ENCODE measurements around the gene ABHD12. TPM values are rescaled to one million over a fixed set of nuclear protein-coding genes. Genes with fewer than 3 reads are reported as not detected.
A peak's percentile ranks its signal among the peaks of the same experiment; 100 is the strongest.

ABHD12 gene
- total RNA-seq, 4 donors from 2014 or later, result 41.6 to 75.8 (median 52.3) TPM

- Histone ChIP-seq H3K4me1 (peaks cover 25% of the 10 kb centered on the region), H3K27me3 (no peaks in the 10 kb centered on the region), H3K9me3 (no peaks in the 10 kb centered on the region), H3K4me3 (no peak overlapping the region), H3K36me3 (peaks cover 72% of the 10 kb centered on the region), H3K27ac (no peak overlapping the region)
- no peak for DNase-seq (ENCODE audit: low spot score in 2 of 2)
- WGBS, result 83% methylated on average over 8 of the region's 9 CpGs
- no peak for TF ChIP-seq POLR2A (IDR thresholded peaks at IDR 0.05)
- no peak for TF ChIP-seq POLR2AphosphoS5 (IDR thresholded peaks at IDR 0.05)
- TF ChIP-seq CTCF (IDR thresholded peaks at IDR 0.05), result no peak
- no peak for TF ChIP-seq EP300 (IDR thresholded peaks at IDR 0.05)
Observed at GRCh38 chr20:25299806-25300205, 90.8 kb downstream of the ABHD12 start.

GRCh38 chr20:25297141-25297905 lies 93.3 kb downstream of the ABHD12 start:
- no peak for TF ChIP-seq EP300 (IDR thresholded peaks at IDR 0.05)
- no peak for TF ChIP-seq POLR2A (IDR thresholded peaks at IDR 0.05)
- 81% methylated on average over 7 of the region's 10 CpGs for WGBS
- no peak overlapping the region for H3K4me3 ChIP-seq
- no peaks in the 10 kb centered on the region for H3K9me3 ChIP-seq
- H3K27ac ChIP-seq, result peak overlapping the region; percentile 21
- peaks cover 29% of the 10 kb centered on the region for H3K4me1 ChIP-seq
- H3K27me3 ChIP-seq, result no peaks in the 10 kb centered on the region
- no peak for DNase-seq (ENCODE audit: low spot score in 2 of 2)
- peaks cover 69% of the 10 kb centered on the region for H3K36me3 ChIP-seq

- TF ChIP-seq CTCF (IDR thresholded peaks at IDR 0.05) (no peak), POLR2AphosphoS5 (IDR thresholded peaks at IDR 0.05) (no peak), EP300 (IDR thresholded peaks at IDR 0.05) (no peak), POLR2A (IDR thresholded peaks at IDR 0.05) (no peak)
- Histone ChIP-seq H3K27ac (peak overlapping the region; percentile 21), H3K4me1 (peaks cover 29% of the 10 kb centered on the region), H3K4me3 (no peak overlapping the region), H3K27me3 (no peaks in the 10 kb centered on the region), H3K9me3 (no peaks in the 10 kb centered on the region), H3K36me3 (peaks cover 68% of the 10 kb centered on the region)
- 71% methylated on average over 22 of the region's 24 CpGs for WGBS
- no peak for DNase-seq (ENCODE audit: low spot score in 2 of 2)
Observed at GRCh38 chr20:25296094-25297093, 94.2 kb downstream of the ABHD12 start.

GRCh38 chr20:25295386-25296093 lies 95.1 kb downstream of the ABHD12 start:
- H3K4me3 ChIP-seq, result no peak overlapping the region
- H3K36me3 ChIP-seq, result peaks cover 75% of the 10 kb centered on the region
- DNase-seq (ENCODE audit: low spot score in 2 of 2), result no peak
- TF ChIP-seq POLR2A (IDR thresholded peaks at IDR 0.05) (no peak), EP300 (IDR thresholded peaks at IDR 0.05) (no peak), CTCF (IDR thresholded peaks at IDR 0.05) (no peak), POLR2AphosphoS5 (IDR thresholded peaks at IDR 0.05) (no peak)
- whole genome bisulfite sequencing, result 35% methylated on average over 7 of the region's 10 CpGs
- H3K27me3 ChIP-seq, result no peaks in the 10 kb centered on the region
- peaks cover 26% of the 10 kb centered on the region for H3K4me1 ChIP-seq
- H3K27ac ChIP-seq, result peak overlapping the region; percentile 39
- no peaks in the 10 kb centered on the region for H3K9me3 ChIP-seq
